Liver (tissue), 2 donors: Measurements from ENCODE around the gene CDK15.

ENCODE experiments used
- YY1 ChIP-seq: IDR thresholded peaks from 2 replicates; pipeline ENCODE4 v1.6.1; 2016; ENCODE audit warnings: antibody characterized with exemption, mild to moderate bottlenecking
- TF ChIP-seq, protein P1 (sequence below): fragments of 150-350 bp; IDR thresholded peaks from 2 replicates; pipeline ENCODE4 v1.5.1; 2017; ENCODE audit warnings: improper control_type of control experiment, low read depth, low read length; ENCODE audit not compliant: missing input control
- TF ChIP-seq, protein P2 (sequence below): IDR thresholded peaks from 2 replicates; pipeline ENCODE4 v1.6.1; 2016; ENCODE audit warnings: antibody characterized with exemption
- TF ChIP-seq, protein P3 (sequence below): IDR thresholded peaks from 2 replicates; pipeline ENCODE4 v1.6.1; 2016; ENCODE audit warnings: antibody characterized with exemption
- donor health status: healthy.

DNA sequence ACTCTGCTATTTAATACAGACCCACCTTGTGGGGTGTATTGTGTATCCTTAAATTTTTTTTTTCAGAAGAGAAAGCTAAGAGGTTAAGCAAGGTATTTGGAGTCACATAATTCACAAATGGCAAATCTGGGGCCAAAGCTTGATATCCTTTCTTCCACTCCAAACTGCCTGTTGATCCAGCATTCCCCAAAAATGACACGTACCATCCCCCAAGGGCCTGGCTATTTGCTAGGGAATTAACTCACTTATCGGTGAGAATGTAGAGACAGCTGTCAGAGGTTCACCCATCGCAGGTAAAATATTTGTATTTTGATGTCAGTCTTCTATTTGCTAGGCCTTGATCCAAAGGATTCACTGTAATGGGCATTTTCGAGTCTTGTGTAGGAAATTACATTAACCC, 123.7 kb downstream of the CDK15 start:
- TF ChIP-seq, protein P1, sequence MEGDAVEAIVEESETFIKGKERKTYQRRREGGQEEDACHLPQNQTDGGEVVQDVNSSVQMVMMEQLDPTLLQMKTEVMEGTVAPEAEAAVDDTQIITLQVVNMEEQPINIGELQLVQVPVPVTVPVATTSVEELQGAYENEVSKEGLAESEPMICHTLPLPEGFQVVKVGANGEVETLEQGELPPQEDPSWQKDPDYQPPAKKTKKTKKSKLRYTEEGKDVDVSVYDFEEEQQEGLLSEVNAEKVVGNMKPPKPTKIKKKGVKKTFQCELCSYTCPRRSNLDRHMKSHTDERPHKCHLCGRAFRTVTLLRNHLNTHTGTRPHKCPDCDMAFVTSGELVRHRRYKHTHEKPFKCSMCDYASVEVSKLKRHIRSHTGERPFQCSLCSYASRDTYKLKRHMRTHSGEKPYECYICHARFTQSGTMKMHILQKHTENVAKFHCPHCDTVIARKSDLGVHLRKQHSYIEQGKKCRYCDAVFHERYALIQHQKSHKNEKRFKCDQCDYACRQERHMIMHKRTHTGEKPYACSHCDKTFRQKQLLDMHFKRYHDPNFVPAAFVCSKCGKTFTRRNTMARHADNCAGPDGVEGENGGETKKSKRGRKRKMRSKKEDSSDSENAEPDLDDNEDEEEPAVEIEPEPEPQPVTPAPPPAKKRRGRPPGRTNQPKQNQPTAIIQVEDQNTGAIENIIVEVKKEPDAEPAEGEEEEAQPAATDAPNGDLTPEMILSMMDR: no peak
- TF ChIP-seq, protein P2, sequence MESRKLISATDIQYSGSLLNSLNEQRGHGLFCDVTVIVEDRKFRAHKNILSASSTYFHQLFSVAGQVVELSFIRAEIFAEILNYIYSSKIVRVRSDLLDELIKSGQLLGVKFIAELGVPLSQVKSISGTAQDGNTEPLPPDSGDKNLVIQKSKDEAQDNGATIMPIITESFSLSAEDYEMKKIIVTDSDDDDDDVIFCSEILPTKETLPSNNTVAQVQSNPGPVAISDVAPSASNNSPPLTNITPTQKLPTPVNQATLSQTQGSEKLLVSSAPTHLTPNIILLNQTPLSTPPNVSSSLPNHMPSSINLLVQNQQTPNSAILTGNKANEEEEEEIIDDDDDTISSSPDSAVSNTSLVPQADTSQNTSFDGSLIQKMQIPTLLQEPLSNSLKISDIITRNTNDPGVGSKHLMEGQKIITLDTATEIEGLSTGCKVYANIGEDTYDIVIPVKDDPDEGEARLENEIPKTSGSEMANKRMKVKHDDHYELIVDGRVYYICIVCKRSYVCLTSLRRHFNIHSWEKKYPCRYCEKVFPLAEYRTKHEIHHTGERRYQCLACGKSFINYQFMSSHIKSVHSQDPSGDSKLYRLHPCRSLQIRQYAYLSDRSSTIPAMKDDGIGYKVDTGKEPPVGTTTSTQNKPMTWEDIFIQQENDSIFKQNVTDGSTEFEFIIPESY: no peak
- no peak for TF ChIP-seq YY1
- TF ChIP-seq, protein P3, sequence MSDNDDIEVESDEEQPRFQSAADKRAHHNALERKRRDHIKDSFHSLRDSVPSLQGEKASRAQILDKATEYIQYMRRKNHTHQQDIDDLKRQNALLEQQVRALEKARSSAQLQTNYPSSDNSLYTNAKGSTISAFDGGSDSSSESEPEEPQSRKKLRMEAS: no peak
